ENCODE measurements around the gene PRDM11.
A peak's percentile ranks its signal among the peaks of the same experiment; 100 is the strongest.

The PRDM11 gene

DNA sequence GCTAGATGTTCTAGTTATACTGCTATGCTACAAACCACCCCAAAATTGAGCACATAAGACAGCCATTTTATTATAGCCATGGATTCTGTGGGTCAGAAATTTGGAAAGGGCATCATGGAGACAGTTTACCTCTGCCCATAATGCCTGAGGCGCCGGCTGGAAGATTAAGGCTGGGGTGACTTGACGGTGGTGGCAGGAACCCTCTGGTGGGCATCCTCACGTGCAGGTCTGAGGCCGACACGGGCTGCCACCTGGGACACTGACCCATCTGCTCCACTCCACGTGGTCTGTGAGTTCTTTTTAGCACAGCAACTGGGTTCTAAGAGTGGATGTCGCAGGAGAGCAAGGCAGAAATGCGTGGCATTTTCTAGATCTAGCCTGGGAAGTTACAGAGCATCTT is 40.0 kb upstream of the PRDM11 start:
- no peak overlapping the region for H3K27ac ChIP-seq
- no peak overlapping the region for H3K4me3 ChIP-seq (ENCODE audit: low read depth, low read length)
- H3K36me3 ChIP-seq (replicated peaks): no peaks in the 10 kb centered on the region
- TF ChIP-seq, protein P1, sequence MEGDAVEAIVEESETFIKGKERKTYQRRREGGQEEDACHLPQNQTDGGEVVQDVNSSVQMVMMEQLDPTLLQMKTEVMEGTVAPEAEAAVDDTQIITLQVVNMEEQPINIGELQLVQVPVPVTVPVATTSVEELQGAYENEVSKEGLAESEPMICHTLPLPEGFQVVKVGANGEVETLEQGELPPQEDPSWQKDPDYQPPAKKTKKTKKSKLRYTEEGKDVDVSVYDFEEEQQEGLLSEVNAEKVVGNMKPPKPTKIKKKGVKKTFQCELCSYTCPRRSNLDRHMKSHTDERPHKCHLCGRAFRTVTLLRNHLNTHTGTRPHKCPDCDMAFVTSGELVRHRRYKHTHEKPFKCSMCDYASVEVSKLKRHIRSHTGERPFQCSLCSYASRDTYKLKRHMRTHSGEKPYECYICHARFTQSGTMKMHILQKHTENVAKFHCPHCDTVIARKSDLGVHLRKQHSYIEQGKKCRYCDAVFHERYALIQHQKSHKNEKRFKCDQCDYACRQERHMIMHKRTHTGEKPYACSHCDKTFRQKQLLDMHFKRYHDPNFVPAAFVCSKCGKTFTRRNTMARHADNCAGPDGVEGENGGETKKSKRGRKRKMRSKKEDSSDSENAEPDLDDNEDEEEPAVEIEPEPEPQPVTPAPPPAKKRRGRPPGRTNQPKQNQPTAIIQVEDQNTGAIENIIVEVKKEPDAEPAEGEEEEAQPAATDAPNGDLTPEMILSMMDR (IDR thresholded peaks at IDR 0.05; ENCODE audit: low read depth, low read length, missing control alignments): no peak
- no peaks in the 10 kb centered on the region for H3K27me3 ChIP-seq (replicated peaks)
- in situ Hi-C loops (cut with HindIII; ENCODE audit: low pct_ligation_motif_present, low sequenced_read_pairs): loop anchor here (25.0 kb wide), 1 partner anchor 231 kb away; no protein-coding TSS in a partner anchor
- DNase-seq: no peak

DNA sequence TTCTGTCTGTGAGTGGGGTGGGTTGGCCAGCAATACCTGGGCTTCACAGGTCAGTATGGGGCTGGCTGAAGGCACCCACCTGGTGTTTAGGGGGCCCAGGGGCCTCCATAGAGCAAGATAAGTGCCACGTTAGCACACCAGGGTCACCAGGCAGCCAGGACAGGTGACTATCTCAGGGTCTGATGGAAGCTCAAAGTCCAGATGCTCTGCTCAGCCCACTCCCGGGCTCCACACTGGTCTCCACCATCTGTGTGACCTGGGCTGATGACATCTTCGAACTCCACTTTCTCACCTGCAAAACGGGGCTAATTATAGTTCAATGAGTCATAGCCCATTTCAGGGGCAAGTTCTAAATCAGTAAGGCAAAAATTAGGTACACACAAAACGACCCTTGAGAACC is 39.4 kb upstream of the PRDM11 start:
- TF ChIP-seq, protein P1 (IDR thresholded peaks at IDR 0.05; ENCODE audit: low read depth, low read length, missing control alignments): no peak
- DNase-seq: no peak
- in situ Hi-C loops (cut with HindIII; ENCODE audit: low pct_ligation_motif_present, low sequenced_read_pairs): loop anchor here (25.0 kb wide), 1 partner anchor 230 kb away; no protein-coding TSS in a partner anchor
- Histone ChIP-seq H3K27ac (no peak overlapping the region), H3K4me3 (ENCODE audit: low read depth, low read length) (no peak overlapping the region), H3K36me3 (replicated peaks) (no peaks in the 10 kb centered on the region), H3K27me3 (replicated peaks) (no peaks in the 10 kb centered on the region)

DNA sequence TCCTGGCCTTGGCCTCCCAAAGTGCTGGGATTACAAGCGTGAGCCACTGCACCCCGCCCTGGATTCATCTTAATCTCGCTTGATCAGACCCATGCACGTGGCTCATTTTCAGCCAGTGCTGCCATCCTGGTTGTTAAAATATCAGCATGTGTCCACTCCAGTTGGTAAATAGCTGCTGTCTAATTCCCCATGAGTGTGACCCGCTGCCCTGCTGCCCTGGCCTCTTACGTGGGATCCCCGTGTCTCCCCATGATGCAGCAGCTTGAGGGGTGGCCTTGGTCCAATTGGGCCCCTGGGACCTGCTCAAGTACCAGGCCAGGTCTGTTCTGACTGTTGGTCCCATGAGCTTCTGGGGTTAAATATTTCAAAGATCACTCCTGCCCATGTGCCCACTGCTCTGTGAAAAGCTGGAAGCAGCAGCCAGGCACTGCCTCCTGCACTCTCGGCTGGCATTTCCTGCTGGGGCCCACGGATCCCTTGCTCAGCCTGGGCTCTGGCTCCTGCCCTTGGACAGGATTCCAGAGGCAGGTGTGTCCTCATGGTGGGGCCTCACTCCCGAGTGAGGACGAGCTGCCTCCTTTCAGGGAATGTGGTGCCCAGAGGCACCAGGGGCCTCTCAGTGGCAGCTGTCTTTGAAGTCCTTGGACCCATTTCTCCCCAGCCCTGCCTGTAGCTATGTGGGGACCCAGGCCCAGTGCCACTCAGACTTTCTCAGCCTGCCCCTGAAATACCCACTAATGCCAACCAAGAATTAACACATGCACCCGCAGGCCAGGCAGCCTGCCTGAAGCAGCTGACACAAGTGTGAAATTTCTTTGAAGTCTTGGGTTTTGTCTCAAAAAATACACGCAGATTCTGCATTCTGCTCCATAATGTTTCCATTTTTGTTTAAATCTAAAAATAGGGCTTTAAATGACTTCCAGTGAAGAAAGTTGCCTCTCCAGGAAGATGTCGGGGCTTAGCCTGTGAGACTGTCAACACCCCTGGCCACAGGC is 38.1 kb upstream of the PRDM11 start:
- in situ Hi-C loops (cut with HindIII; ENCODE audit: low pct_ligation_motif_present, low sequenced_read_pairs): loop anchor here (25.0 kb wide), 1 partner anchor 229 kb away; no protein-coding TSS in a partner anchor
- no peak overlapping the region for H3K27ac ChIP-seq
- H3K36me3 ChIP-seq (replicated peaks): no peaks in the 10 kb centered on the region
- DNase-seq: no peak
- H3K27me3 ChIP-seq (replicated peaks): no peaks in the 10 kb centered on the region
- H3K4me3 ChIP-seq (ENCODE audit: low read depth, low read length): no peak overlapping the region
- TF ChIP-seq, protein P1 (IDR thresholded peaks at IDR 0.05; ENCODE audit: low read depth, low read length, missing control alignments): no peak

DNA sequence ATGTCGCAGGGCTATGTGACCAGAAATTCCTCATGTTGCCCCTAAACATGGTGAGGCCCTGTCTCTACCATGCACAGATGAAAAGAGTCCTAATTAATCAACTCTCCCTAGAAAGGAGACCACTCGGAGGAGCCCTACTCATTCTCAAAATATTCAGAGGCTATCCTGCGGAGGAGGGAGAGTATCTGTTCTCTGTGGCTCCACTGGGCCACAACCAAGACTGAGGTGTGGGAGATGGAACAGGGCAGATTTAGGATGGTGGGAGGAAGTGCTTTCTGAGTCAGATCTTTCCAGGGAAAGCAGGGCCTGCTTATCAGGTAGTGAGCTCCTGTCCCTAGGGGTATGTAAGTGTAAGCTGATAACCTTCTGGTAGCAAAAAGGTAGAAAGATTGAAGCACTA is 37.0 kb upstream of the PRDM11 start:
- Histone ChIP-seq H3K4me3 (ENCODE audit: low read depth, low read length) (no peak overlapping the region), H3K36me3 (replicated peaks) (no peaks in the 10 kb centered on the region), H3K27ac (no peak overlapping the region), H3K27me3 (replicated peaks) (no peaks in the 10 kb centered on the region)
- in situ Hi-C loops (cut with HindIII; ENCODE audit: low pct_ligation_motif_present, low sequenced_read_pairs): loop anchor here (25.0 kb wide), 1 partner anchor 228 kb away; no protein-coding TSS in a partner anchor
- TF ChIP-seq, protein P1 (IDR thresholded peaks at IDR 0.05; ENCODE audit: low read depth, low read length, missing control alignments): no peak
- DNase-seq: no peak

DNA sequence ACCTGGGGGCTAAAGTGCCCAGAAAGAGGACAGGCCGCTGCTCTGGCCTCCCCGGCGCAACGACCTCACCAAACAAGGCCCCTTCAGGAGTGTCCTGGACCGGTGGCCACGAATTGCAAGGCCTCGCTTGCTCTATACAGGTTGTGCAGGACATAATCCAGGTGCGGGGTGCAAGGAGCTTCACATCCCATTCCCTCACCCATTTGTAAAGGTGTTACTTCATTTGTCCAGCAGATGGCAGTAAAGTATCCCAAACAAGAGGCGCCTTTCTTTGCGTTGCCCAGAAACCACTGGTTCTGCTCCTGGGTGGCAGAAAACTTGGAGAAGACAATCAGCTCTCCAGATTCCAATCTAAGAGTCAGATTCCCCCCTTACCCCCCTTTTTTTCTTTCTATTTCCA is 35.9 kb upstream of the PRDM11 start:
- peak; percentile 58 for DNase-seq
- Histone ChIP-seq H3K27ac (no peak overlapping the region), H3K27me3 (replicated peaks) (no peaks in the 10 kb centered on the region), H3K4me3 (ENCODE audit: low read depth, low read length) (no peak overlapping the region), H3K36me3 (replicated peaks) (no peaks in the 10 kb centered on the region)
- TF ChIP-seq, protein P1 (IDR thresholded peaks at IDR 0.05; ENCODE audit: low read depth, low read length, missing control alignments): peak; percentile 77
- in situ Hi-C loops (cut with HindIII; ENCODE audit: low pct_ligation_motif_present, low sequenced_read_pairs): loop anchor here (25.0 kb wide), 1 partner anchor 227 kb away; no protein-coding TSS in a partner anchor
